ENCODE results near the gene TBC1D22A. TPM values are rescaled to one million over a fixed set of nuclear protein-coding genes. Genes with fewer than 3 reads are reported as not detected.

The TBC1D22A gene
- total and polyA plus RNA-seq, 9 of the 15 experiments (the other 6 are each of a cell fraction or from before 2014, with no cell fraction given), result 0.20 to 11.5 (median 5.2) TPM

DNA sequence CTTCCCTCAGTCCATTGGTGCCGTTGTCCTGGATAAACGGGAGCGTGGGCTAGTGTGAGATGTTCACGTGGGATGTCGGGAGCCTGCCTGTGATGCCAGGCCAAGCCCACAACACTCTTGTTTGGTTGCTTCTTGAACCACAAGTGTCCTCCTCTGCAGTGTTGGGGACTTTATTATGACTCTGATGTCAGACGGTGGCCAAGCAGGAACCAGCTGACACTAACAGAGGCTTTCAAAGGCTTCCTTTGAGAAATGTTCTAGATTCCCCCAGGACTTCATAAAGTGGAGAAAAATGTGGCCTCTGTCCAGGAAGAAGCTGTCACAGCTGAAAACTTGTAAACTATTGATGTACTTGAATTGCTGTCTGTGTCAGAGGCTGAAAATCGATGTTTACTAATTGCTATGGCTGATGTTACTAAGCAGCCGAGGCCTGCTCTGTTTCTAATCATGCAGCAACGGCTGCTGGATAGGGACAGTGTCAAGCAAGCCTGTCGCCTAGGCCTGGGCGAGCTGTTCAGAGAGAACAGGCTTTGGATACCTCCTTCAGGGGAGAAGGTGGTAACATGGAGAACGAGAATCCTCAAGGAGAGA is 131.7 kb downstream of the TBC1D22A start (continued):
- TF ChIP-seq, protein P1, sequence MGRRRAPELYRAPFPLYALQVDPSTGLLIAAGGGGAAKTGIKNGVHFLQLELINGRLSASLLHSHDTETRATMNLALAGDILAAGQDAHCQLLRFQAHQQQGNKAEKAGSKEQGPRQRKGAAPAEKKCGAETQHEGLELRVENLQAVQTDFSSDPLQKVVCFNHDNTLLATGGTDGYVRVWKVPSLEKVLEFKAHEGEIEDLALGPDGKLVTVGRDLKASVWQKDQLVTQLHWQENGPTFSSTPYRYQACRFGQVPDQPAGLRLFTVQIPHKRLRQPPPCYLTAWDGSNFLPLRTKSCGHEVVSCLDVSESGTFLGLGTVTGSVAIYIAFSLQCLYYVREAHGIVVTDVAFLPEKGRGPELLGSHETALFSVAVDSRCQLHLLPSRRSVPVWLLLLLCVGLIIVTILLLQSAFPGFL (CRISPR knock-in tag; IDR thresholded peaks at IDR 0.05), result no peak
- TF ChIP-seq SNRNP70 (optimal IDR thresholded peaks at IDR 0.05; ENCODE audit: low read depth, low read length), result no peak
- TF ChIP-seq ZNF561 (CRISPR knock-in tag; conservative IDR thresholded peaks at IDR 0.05), result no peak
- TF ChIP-seq GATAD2B (IDR thresholded peaks at IDR 0.05; ENCODE audit: borderline replicate concordance), result no peak
- TF ChIP-seq NR2C1 (IDR thresholded peaks at IDR 0.05), result no peak
- TF ChIP-seq NR2C1 (tag; IDR thresholded peaks at IDR 0.05), result no peak
- TF ChIP-seq ATF1 (CRISPR knock-in tag; IDR thresholded peaks at IDR 0.05), result no peak
- TF ChIP-seq ATF1 (tag; IDR thresholded peaks at IDR 0.05), result no peak
- TF ChIP-seq HMG20B (CRISPR knock-in tag; IDR thresholded peaks at IDR 0.05), result no peak
- no peak for TF ChIP-seq ZBTB7A (IDR thresholded peaks at IDR 0.05; ENCODE audit: borderline replicate concordance, control insufficient read depth, low read depth, low read length)

All from K562 (cell line).